DND-41 (cell line): ENCODE results near the gene MALL.
A peak's percentile ranks its signal among the peaks of the same experiment; 100 is the strongest.
"Not testable (repeated sequence)": the region's sequence is repeated elsewhere in the genome, so short reads cannot be mapped to it uniquely, and the experiment has no call there.

Experiments
- ATAC-seq: fragments of 200-7000 bp; cut with Tn5 transposase; 3 replicates; pipeline ENCODE4 v1.9.1; 2021; ENCODE audit warnings: low read depth; ENCODE audit not compliant: insufficient read depth
- DNase-seq: peaks from one replicate; pipeline ENCODE4 v3.0.0-alpha.2; 2020
- H2AFZ ChIP-seq: 2 replicates; pipeline ENCODE4 v1.6.0; 2012; ENCODE audit warnings: low read depth, low read length
- H3K27ac ChIP-seq: 2 replicates; pipeline ENCODE4 v1.5.1; 2012; ENCODE audit warnings: low read length, inconsistent platforms
- H3K27me3 ChIP-seq: fragments of 200-600 bp; sonication (generic); 2 replicates; pipeline ENCODE4 v1.6.0; 2012; ENCODE audit warnings: low read length, mild to moderate bottlenecking, inconsistent platforms; ENCODE audit not compliant: insufficient read depth, poor library complexity
- H3K36me3 ChIP-seq: 2 replicates; pipeline ENCODE4 v1.5.1; 2012; ENCODE audit warnings: low read length, inconsistent platforms; ENCODE audit not compliant: insufficient read depth
- H3K4me1 ChIP-seq: 2 replicates; pipeline ENCODE4 v1.5.1; 2012; ENCODE audit warnings: mild to moderate bottlenecking, low read length; ENCODE audit not compliant: insufficient read depth
- H3K4me2 ChIP-seq: 2 replicates; pipeline ENCODE4 v1.6.0; 2012; ENCODE audit warnings: mild to moderate bottlenecking, moderate library complexity, low read length, inconsistent platforms; ENCODE audit not compliant: insufficient read depth
- H3K4me3 ChIP-seq, 2 experiments: fragments of 200-600 bp in 1 of 2; shearing (Covaris generic) in 1 of 2; 2 replicates each; pipeline ENCODE4 v1.5.1; 2012 to 2016; ENCODE audit warnings: inconsistent platforms in 2 of 2, low read length in 2 of 2, mild to moderate bottlenecking in 2 of 2, low read depth in 1 of 2, moderate library complexity in 1 of 2
- H3K79me2 ChIP-seq: 2 replicates; pipeline ENCODE4 v1.6.0; 2012; ENCODE audit warnings: low read length, inconsistent platforms; ENCODE audit not compliant: insufficient read depth
- H3K9ac ChIP-seq: 2 replicates; pipeline ENCODE4 v1.6.0; 2012; ENCODE audit warnings: low read depth, mild to moderate bottlenecking, inconsistent platforms, low read length, moderate library complexity
- H3K9me3 ChIP-seq: 2 replicates; pipeline ENCODE4 v1.5.1; 2012; ENCODE audit warnings: low read length, moderate library complexity, mild to moderate bottlenecking, inconsistent platforms; ENCODE audit not compliant: insufficient read depth, severe bottlenecking
- H4K20me1 ChIP-seq: 2 replicates; pipeline ENCODE4 v1.6.0; 2012; ENCODE audit warnings: low read length; ENCODE audit not compliant: insufficient read depth
- CTCF ChIP-seq: IDR thresholded peaks from 2 replicates; pipeline ENCODE4 v1.5.1; 2012; ENCODE audit warnings: borderline replicate concordance, low read length, moderate library complexity, mild to moderate bottlenecking; ENCODE audit not compliant: poor library complexity, severe bottlenecking; ENCODE audit errors: extremely low read depth
- EZH2 ChIP-seq: IDR thresholded peaks from 3 replicates; pipeline ENCODE4 v1.6.1; 2012; ENCODE audit warnings: borderline replicate concordance, low read depth, mild to moderate bottlenecking, moderate library complexity, low read length, inconsistent platforms; ENCODE audit not compliant: severe bottlenecking

MALL gene

GRCh38 chr2:110115291-110116032, at the start of gene MALL:
Gene MALL, minus strand, starts transcription at chr2:110115822. Its CDS starts 30 bp downstream, at chr2:110115792.
- no peaks in the 10 kb centered on the region for H3K9me3 ChIP-seq
- no peaks in the 10 kb centered on the region for H4K20me1 ChIP-seq
- H3K4me1 ChIP-seq = no peaks in the 10 kb centered on the region
- no peak within 1 kb of the TSS for H3K27ac ChIP-seq
- no peak within 1 kb of the TSS for H3K4me3 ChIP-seq
- DNase-seq (no peak), ATAC-seq (no peak)
- peaks cover 18% of the 10 kb centered on the region for H3K27me3 ChIP-seq
- no peaks in the 10 kb centered on the region for H3K79me2 ChIP-seq
- H2AFZ ChIP-seq = no peak within 1 kb of the TSS
- H3K4me2 ChIP-seq = no peak within 1 kb of the TSS
- H3K36me3 ChIP-seq = no peaks in the 10 kb centered on the region
- TF ChIP-seq CTCF (no peak), EZH2 (no peak)
- H3K9ac ChIP-seq = no peak within 1 kb of the TSS

- Histone ChIP-seq H3K9ac (no peak overlapping the region), H3K4me2 (no peak overlapping the region), H3K79me2 (no peaks in the 10 kb centered on the region), H3K4me3 (no peak overlapping the region), H3K36me3 (no peaks in the 10 kb centered on the region), H3K27ac (no peak overlapping the region), H2AFZ (no peak overlapping the region), H3K4me1 (no peaks in the 10 kb centered on the region), H3K9me3 (peaks cover 7% of the 10 kb centered on the region), H4K20me1 (no peaks in the 10 kb centered on the region), H3K27me3 (no peaks in the 10 kb centered on the region)
- DNase-seq (peak; percentile 35), ATAC-seq (peak; percentile 77)
- no peak for TF ChIP-seq EZH2
- peak; percentile 82 for TF ChIP-seq CTCF
Measured at GRCh38 chr2:110157153-110157793, 41.7 kb upstream of the MALL start.

- H3K4me3 ChIP-seq, H3K9me3 ChIP-seq, H3K4me1 ChIP-seq, H4K20me1 ChIP-seq, H3K9ac ChIP-seq, H3K4me2 ChIP-seq, H3K79me2 ChIP-seq, DNase-seq, ATAC-seq, H3K36me3 ChIP-seq, H3K27ac ChIP-seq, H3K27me3 ChIP-seq, H2AFZ ChIP-seq: not testable (repeated sequence)
Measured at GRCh38 chr2:110154828-110155227, 39.2 kb upstream of the MALL start.

- not testable (repeated sequence) for H3K4me3 ChIP-seq, H3K4me1 ChIP-seq, H2AFZ ChIP-seq, H3K27ac ChIP-seq, H3K27me3 ChIP-seq, H3K9ac ChIP-seq, H3K9me3 ChIP-seq, ATAC-seq, H3K4me2 ChIP-seq, DNase-seq, H3K79me2 ChIP-seq, H3K36me3 ChIP-seq, H4K20me1 ChIP-seq
Measured at GRCh38 chr2:110154188-110154587, 38.6 kb upstream of the MALL start.
